ENCODE measurements around the gene UBXN10.

UBXN10 gene

GRCh38 chr1:20183035-20183434 is 2.9 kb upstream of the UBXN10 start:
- DNase-seq (ENCODE audit: low spot score), result no peak

GRCh38 chr1:20183616-20184271 is 2.2 kb upstream of the UBXN10 start:
- no peak for DNase-seq (ENCODE audit: low spot score)

GRCh38 chr1:20184481-20184900 is 1.4 kb upstream of the UBXN10 start:
- DNase-seq (ENCODE audit: low spot score), result no peak

- no peak for DNase-seq (ENCODE audit: low spot score)
These were observed 681 bp upstream of the UBXN10 start for GRCh38 chr1:20184997-20185833.

- peak; percentile 44 for DNase-seq (ENCODE audit: low spot score)
These were observed 1.4 kb downstream of the UBXN10 start for GRCh38 chr1:20187103-20187812.

- no peak for DNase-seq (ENCODE audit: low spot score)
These were observed 2.0 kb downstream of the UBXN10 start for GRCh38 chr1:20187813-20188454.

- no peak for DNase-seq (ENCODE audit: low spot score)
These were observed 2.5 kb downstream of the UBXN10 start for GRCh38 chr1:20188455-20188817.

- no peak for DNase-seq (ENCODE audit: low spot score)
These were observed 3.8 kb downstream of the UBXN10 start for GRCh38 chr1:20189664-20190063.

GRCh38 chr1:20190256-20191160 is 4.6 kb downstream of the UBXN10 start:
- no peak for DNase-seq (ENCODE audit: low spot score)

GRCh38 chr1:20191266-20191825 is 5.5 kb downstream of the UBXN10 start:
- DNase-seq (ENCODE audit: low spot score), result no peak

- DNase-seq (ENCODE audit: low spot score), result no peak
These were observed 6.5 kb downstream of the UBXN10 start for GRCh38 chr1:20192364-20192763.

- DNase-seq (ENCODE audit: low spot score), result no peak
These were observed 7.0 kb downstream of the UBXN10 start for GRCh38 chr1:20192871-20193411.

- no peak for DNase-seq (ENCODE audit: low spot score)
These were observed 8.3 kb downstream of the UBXN10 start for GRCh38 chr1:20194224-20194623.

GRCh38 chr1:20194757-20195461 is 9.0 kb downstream of the UBXN10 start:
- DNase-seq (ENCODE audit: low spot score), result peak; percentile 71

GRCh38 chr1:20195462-20195780 is 9.5 kb downstream of the UBXN10 start:
- DNase-seq (ENCODE audit: low spot score), result no peak

- no peak for DNase-seq (ENCODE audit: low spot score)
These were observed 11.5 kb downstream of the UBXN10 start for GRCh38 chr1:20197329-20197791.

- no peak for DNase-seq (ENCODE audit: low spot score)
These were observed 12.4 kb downstream of the UBXN10 start for GRCh38 chr1:20198296-20198695.

GRCh38 chr1:20198918-20199317 is 13.0 kb downstream of the UBXN10 start:
- no peak for DNase-seq (ENCODE audit: low spot score)

GRCh38 chr1:20199403-20199802 is 13.5 kb downstream of the UBXN10 start:
- DNase-seq (ENCODE audit: low spot score), result no peak

GRCh38 chr1:20199840-20200239 is 13.9 kb downstream of the UBXN10 start:
- DNase-seq (ENCODE audit: low spot score), result no peak

Measured in Ammon's horn (tissue), 1 donor.